Uterus (tissue), 2 donors: ENCODE results near the gene CPA3.

Experiments used
- POLR2A ChIP-seq, 2 donors: fragments of 450-650 bp; IDR thresholded peaks; one replicate each; pipeline ENCODE4 v1.6.1; 2016; ENCODE audit warnings: antibody characterized with exemption in 2 of 2, mild to moderate bottlenecking in 1 of 2, moderate library complexity in 1 of 2
- TF ChIP-seq, protein P1 (sequence below), 4 experiments: fragments of 200-600 bp in 2 of 4; fragments of 450-650 bp in 2 of 4; sonication (generic) in 2 of 4; IDR thresholded peaks; one replicate each; pipeline ENCODE4 v1.5.1; 2016 to 2019; ENCODE audit warnings: antibody characterized with exemption in 4 of 4, mild to moderate bottlenecking in 2 of 4, moderate library complexity in 1 of 4

DNA sequence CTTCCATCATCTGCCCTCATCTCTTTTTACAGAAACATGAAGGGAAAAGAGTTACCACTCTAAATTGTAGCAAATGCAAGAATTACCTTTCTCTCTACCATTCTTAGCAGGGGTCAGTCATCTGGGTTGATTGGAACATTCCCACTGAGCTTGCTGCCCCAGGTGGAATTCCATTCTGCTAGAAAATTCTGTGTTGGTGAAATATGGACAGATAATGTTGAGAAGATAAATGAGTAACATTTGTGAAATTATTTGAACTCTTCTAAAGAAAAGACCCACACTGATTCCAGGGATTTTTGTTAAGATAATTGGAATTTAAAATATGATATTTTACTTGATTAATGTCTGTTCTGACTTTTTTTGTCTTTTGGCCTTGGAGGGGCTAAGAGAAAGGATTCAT, 11.0 kb upstream of the CPA3 start:
- TF ChIP-seq POLR2A (IDR thresholded peaks at IDR 0.05): no peak
- TF ChIP-seq, protein P1, sequence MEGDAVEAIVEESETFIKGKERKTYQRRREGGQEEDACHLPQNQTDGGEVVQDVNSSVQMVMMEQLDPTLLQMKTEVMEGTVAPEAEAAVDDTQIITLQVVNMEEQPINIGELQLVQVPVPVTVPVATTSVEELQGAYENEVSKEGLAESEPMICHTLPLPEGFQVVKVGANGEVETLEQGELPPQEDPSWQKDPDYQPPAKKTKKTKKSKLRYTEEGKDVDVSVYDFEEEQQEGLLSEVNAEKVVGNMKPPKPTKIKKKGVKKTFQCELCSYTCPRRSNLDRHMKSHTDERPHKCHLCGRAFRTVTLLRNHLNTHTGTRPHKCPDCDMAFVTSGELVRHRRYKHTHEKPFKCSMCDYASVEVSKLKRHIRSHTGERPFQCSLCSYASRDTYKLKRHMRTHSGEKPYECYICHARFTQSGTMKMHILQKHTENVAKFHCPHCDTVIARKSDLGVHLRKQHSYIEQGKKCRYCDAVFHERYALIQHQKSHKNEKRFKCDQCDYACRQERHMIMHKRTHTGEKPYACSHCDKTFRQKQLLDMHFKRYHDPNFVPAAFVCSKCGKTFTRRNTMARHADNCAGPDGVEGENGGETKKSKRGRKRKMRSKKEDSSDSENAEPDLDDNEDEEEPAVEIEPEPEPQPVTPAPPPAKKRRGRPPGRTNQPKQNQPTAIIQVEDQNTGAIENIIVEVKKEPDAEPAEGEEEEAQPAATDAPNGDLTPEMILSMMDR (IDR thresholded peaks at IDR 0.05): no peak
